Stimulated activated CD8-positive, alpha-beta memory T cell treated with anti-CD3 and anti-CD28 coated beads, Interleukin-7, amount 100 ng/mL, for 24 hours (primary cell): Measurements from ENCODE around the gene FBLN5.
"Not testable (repeated sequence)": the region's sequence is repeated elsewhere in the genome, so short reads cannot be mapped to it uniquely, and the experiment has no call there.

Source experiments
- DNase-seq: peaks from one replicate; pipeline ENCODE4 v3.0.0-alpha.2; 2020; ENCODE audit warnings: low read depth

Gene FBLN5

GRCh38 chr14:91884664-91885063 lies 62.8 kb downstream of the FBLN5 start:
- no peak for DNase-seq

GRCh38 chr14:91883753-91884152 lies 63.7 kb downstream of the FBLN5 start:
- no peak for DNase-seq

DNA sequence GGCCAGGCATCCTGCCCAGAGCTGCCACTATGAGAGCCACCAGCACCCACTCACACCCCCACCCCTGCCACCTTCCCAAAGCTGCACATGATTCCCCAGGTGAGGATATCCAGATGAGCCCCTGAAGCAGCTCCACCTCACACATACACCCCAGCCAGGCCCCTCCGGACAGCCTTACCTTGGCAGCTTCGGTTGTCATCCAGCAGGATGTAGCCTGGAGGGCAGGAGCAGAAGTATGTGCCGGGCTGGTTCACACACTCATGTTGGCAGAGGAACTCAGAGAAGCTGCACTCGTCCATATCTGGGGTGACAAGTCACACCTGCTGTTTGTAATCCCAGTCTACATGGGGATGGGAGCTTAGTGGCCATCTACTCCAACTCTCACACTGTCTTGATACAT lies 64.7 kb downstream of the FBLN5 start:
- DNase-seq = no peak

GRCh38 chr14:91882369-91882768 lies 65.1 kb downstream of the FBLN5 start:
- DNase-seq = no peak

GRCh38 chr14:91879196-91879595 lies 68.3 kb downstream of the FBLN5 start:
- no peak for DNase-seq

GRCh38 chr14:91878274-91878673 lies 69.2 kb downstream of the FBLN5 start:
- DNase-seq = no peak

- no peak for DNase-seq
These were observed 70.0 kb downstream of the FBLN5 start for GRCh38 chr14:91877376-91877915.

GRCh38 chr14:91876492-91876891 lies 71.0 kb downstream of the FBLN5 start:
- DNase-seq = no peak

DNA sequence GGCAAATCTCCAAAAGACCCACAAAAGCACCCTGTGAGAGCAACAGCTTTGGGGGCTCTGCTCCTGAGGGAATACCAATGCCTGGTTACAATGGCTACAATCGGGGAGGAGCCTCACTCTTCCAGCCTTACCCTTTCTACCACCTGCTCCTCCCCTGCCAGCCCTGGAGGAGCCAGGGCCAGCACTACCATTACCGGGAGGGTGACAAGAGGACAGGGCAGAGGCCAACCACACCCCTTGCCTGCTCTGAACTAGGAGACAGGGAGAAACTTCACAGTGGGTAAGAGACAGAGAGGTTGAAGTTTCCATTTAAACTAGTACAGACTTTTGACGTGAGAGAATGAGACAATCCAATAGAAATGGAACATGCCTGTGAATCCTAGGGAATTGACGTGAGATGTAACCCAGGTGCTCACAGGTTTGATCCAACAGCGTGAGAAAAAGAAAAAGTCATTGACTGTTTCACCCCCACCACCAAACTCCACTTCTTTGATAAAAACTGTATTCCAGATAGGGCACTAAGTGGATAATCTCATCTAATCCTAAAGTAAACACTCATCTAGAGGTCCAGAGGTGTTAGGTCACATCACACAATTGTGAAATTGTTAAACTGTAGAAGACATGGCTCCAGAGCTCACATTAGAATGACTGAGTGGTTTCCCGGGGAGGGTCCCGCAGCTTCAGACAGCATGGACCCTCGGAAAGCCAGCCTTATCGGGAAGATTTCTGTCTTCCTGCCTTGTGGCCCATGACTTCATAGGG lies 71.8 kb downstream of the FBLN5 start:
- no peak for DNase-seq

DNA sequence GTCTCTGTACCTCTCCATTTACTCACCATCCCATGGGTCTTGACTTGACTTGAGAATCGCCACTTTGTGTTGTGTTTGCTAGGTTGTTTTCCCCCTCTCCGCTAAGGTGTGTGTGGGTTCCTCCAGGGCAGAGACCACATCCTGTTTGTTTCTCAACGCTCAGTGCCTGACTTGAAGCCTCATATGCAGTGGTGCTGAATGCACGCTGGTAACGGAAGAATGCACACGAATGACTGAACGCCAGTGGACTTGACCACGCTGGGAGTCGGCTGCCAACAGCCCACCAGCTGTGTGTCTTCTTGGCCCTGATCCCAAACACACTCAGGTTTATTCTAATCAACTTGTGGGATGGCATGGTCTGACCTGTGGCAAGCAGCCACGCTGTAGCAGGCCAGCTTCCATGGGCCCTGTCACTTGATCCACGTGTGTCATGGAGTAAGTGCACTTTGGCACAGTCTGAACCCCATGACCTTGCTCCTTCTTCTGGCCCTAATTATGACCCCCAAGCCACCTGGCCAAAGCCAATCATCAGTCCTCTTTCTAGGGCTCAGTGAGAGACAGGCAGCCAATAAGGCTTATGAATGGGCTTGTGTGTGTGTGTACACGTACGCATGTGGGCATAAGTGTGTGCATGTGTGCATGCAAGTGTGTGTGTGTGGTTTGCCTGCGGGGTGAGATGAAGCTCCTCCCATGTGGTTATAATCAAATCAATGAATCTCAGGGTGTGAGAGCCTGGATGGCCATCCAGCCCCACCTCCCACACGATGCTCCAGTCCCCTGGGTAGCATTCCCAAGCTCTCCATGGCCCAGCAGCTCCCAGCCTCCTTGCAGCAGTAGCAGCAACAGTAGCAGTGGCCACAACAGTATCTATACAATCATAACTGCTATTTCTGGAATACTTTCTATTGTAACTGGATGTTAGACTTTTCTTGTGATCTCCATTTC lies 73.8 kb downstream of the FBLN5 start:
- no peak for DNase-seq

DNA sequence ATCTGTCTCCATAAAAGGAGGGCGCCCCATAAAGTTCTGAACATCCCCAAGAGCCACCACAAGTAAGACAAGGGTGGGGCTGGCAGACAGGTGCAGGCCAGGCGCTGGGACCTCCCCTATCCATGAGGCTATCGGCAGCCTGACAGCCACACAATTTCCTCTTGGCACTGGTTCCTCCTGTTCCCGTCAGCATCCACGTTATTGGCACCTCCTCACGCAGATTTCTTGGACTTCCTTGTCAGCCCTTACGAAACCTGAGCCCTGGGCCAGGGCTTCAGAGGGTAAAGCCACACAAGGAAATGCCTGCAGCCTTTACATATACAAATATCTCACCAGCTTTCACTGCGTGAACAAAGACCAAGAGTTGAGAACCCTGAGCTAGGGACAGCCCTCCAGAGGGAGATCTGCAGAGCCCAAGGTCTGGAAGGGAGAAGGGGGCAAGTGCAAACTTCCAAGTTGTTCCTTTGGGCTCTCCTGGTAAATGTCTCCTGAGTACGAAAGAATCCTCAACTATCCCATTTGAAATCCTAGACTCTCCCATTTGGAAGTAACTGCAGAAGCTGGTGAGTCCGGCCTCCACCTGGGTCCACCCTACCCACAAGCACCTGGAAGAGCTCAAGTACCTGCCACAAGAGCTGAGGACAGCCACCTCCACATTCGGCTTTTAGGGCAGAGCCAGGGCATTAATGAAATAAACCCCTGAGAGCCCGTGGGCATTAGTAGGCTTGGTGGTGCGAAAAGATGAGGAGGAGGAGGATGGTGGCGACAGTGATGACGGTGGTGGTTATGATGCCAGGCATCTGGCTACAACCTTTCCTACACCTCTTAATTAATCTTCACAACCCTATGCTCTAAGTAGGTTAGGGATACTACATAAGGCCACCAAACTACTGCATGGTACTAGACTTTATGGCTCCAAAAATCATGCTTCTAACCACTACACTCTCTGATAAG lies 74.7 kb downstream of the FBLN5 start:
- DNase-seq = no peak

DNA sequence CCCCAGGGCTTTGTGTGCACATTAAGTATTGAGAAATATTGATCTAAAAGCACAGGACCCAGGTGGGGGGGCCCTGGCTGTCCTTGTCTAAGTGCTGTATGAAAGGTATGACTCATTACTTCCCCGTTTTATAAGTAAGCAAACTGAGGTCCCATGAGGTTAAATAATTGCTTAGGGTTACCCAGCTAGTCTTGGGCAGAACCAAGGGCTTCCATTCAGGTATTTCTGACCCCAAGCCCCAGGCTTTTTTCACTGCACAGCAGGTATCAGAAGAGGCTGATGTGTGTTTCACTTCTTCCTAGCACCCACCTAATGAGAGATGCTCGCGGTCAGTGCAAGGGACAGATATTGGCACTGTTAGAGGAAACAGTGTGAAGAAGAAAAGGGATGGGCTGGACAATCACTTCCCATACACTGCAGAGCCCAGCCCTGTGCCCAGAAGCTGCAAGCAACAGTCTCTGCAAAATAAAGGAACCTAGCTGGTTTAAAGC lies 75.4 kb downstream of the FBLN5 start:
- no peak for DNase-seq

GRCh38 chr14:91871401-91871800 lies 76.1 kb downstream of the FBLN5 start:
- not testable (repeated sequence) for DNase-seq

GRCh38 chr14:91870890-91871289 lies 76.6 kb downstream of the FBLN5 start:
- no peak for DNase-seq

- DNase-seq = no peak
These were observed 77.5 kb downstream of the FBLN5 start for GRCh38 chr14:91870001-91870400.

- no peak for DNase-seq
These were observed 77.9 kb downstream of the FBLN5 start for GRCh38 chr14:91869556-91869955.

- DNase-seq = no peak
These were observed 80.0 kb downstream of the FBLN5 start, which contains the start of gene TC2N for GRCh38 chr14:91867316-91867988. TC2N (minus strand) TSS chr14:91867536; CDS start chr14:91813769, 53,767 bp downstream.

DNA sequence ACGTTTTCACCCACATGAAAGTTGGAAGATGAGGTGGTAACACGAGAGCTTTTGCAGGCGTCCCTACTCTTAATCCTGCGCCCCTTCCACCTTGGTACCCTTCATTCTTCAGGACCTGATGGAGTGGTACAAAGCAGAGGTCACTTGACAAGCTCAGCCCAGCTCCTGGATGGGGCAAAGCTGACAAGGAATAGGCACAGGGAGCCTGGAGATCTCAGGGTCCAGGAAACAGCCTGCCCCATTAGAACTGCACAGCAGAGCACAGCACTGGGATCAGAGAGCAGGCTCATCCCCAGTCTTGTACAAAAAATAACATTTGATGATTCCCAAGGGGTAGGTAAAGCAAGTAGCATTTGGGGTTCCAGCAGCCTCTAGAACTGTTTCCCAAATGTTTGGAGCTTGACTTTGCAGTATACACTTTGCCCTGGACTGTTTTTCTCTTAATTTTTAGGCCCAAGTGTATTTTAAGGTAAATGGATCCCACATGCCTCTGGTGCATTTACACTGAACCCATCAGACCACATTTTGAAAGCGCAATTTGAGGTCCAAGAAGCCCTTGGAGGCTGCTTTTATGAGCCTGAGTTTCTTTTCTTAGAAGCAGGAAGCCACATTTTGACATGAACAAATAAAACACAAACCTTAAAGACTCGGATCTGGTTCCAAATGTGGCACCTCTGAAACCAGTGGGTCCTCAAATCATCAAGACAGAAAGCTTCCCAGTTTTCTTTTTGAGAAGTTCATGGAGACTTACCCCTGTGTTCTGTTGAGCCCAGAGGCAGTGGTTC lies 80.8 kb downstream of the FBLN5 start:
- no peak for DNase-seq

DNA sequence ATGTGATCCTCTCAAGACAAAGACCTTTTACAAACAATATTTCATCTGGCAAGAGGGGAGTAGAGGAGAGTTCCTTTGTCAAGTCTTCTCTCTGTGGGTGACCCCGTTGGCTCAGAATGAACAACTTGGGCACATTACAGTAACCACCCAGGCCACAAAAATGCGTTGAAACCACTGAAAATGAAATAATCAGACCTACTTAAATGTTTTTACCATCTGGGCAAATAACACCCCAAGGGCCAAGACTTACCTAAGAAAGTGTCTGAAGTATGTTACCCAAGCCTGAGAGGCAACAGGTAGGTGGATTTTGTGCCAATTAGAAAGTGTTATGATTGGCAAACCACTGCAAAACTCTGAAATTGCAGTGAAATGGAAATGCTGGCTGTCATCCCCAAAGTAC lies 81.4 kb downstream of the FBLN5 start:
- DNase-seq = no peak

DNA sequence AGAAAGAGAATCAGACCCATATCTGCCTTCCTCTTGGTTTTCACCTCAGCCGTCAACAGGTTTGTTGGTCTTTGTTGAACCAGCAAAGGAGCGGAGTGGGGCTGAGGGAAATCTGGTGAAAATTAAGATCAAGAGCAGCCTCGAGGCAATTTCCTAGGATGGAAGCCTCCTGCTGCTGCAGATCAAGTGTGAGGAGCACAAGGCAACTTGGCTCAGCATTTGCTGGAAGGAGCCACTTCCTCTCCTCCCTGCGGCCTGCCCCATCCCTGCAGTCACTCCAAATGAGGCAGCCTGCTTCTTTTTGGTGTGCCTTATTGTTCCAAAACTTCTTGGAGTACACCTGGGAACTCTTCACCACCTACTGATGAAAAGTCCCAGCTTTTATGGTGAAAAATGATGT lies 85.1 kb downstream of the FBLN5 start:
- DNase-seq = no peak
